GM10266 (cell line): Measurements from ENCODE around the gene ACOT11.

Experiments used
- DNase-seq: peaks from one replicate; pipeline ENCODE4 v3.0.0; 2012; ENCODE audit errors: extremely low spot score
- TF ChIP-seq, protein P1 (sequence below): IDR thresholded peaks from 2 replicates; pipeline ENCODE4 v1.5.1; 2012; ENCODE audit warnings: mild to moderate bottlenecking, low read depth; ENCODE audit not compliant: control insufficient read depth, insufficient read depth; ENCODE audit errors: missing control alignments

The ACOT11 gene

DNA sequence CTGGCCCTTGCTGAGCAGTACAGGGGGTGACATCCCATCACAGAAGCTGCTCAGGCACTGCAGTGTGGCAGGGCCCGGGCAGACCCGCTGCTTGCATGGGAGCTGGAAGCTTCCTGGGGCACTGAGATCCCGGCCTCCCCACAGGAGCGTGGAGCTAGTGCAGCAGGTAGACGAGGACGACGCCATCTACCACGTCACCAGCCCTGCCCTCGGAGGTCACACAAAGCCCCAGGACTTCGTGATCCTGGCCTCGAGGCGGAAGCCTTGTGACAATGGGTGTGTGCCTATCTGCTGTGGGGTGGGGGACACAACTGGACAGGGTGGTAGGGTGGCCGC, 58.9 kb downstream of the ACOT11 start:
- TF ChIP-seq, protein P1, sequence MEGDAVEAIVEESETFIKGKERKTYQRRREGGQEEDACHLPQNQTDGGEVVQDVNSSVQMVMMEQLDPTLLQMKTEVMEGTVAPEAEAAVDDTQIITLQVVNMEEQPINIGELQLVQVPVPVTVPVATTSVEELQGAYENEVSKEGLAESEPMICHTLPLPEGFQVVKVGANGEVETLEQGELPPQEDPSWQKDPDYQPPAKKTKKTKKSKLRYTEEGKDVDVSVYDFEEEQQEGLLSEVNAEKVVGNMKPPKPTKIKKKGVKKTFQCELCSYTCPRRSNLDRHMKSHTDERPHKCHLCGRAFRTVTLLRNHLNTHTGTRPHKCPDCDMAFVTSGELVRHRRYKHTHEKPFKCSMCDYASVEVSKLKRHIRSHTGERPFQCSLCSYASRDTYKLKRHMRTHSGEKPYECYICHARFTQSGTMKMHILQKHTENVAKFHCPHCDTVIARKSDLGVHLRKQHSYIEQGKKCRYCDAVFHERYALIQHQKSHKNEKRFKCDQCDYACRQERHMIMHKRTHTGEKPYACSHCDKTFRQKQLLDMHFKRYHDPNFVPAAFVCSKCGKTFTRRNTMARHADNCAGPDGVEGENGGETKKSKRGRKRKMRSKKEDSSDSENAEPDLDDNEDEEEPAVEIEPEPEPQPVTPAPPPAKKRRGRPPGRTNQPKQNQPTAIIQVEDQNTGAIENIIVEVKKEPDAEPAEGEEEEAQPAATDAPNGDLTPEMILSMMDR: no peak

DNA sequence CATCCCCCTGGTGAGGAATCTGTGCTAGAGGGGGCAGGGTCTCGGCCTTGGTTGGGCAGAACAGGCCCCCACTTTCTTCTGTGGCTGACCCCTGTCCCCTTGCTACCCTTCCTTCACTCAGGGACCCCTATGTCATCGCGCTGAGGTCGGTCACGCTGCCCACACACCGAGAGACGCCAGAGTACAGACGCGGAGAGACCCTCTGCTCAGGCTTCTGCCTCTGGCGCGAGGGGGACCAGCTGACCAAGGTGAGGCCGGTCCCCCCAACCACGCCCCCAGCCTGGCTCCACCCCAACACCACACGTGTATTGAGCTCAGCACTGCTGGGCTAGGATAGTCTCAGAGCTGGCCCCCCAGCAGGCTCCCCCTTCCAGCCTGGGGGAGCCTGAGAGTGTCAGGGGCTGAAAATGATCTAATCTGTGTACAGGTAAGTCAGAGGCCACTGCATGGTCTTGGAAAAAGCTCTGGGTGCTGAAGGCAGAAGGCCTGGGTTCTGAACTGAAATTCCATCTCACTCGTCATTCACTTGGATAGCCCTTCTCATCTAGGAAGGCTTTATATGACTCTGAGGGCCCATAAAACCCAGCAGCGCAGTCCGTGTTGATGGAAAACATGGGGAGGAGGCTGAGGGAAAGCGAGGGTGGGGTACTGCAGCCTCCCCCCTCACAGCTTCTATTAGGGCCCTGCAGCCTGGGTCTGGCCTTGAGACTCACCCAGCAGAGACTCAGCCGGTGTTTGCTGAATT, 60.0 kb downstream of the ACOT11 start:
- TF ChIP-seq, protein P1: no peak
- DNase-seq: no peak

More for the DNA sequence above, 58.9 kb downstream of the ACOT11 start:
- DNase-seq: no peak

DNA sequence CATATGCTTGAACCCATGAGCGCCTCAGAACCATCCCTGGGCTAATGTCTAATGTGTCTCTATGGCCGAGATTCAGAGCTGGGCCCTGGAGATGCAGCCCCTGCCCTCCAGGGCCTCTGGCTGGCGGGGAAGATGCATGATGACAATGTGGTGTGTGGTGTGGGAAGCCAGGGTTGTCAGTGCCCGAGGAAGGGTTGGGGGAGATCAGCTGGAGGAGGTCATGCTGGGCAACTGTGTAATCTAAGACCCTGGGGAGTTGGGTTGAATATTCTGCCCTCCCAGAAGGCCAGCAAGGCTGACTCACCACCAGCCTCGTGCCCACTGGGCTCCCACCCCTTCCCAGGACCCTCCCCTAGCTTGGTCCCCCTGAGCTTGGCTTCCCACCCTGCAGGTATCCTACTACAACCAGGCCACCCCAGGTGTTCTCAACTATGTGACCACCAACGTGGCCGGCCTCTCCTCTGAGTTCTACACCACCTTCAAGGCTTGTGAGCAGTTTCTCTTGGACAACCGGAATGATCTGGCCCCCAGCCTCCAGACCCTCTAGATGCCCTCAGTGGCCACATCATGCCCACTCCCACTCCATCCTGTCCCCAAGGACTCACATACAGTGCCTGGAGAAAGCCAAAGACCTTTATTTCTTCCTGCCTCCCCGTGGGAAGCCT, 60.7 kb downstream of the ACOT11 start:
- DNase-seq: no peak
- TF ChIP-seq, protein P1: no peak

DNA sequence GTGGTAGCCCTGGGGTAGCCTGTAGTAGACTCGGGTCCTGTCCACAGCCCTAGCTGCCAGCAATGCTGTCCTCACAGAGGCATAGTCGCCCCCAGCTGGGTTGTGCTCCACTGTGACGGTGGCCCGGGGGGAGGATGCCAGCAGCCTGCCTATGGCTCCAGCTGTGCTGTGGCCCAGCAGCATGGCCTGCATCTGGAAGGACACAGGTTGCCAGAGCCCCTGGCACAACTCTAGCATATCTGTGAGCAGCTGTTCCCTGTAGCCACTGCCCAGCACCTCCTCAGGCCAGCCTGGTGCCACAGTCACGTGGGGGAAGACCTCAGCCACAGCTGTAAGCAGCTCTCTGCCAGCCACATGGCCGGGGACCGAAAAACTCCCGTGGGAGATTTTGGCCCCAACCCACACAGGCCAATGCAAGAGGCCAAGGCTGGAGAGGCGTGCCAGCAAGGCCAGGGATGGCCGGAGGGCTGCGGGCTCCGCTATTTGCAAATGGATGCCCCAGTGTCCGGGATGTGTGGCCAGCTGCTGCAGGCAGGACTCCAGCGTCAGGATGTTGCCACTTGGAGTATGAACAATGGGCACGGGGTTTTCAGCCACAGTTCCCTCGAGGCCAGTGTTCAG, 61.4 kb downstream of the ACOT11 start:
- TF ChIP-seq, protein P1: no peak
- DNase-seq: no peak

DNA sequence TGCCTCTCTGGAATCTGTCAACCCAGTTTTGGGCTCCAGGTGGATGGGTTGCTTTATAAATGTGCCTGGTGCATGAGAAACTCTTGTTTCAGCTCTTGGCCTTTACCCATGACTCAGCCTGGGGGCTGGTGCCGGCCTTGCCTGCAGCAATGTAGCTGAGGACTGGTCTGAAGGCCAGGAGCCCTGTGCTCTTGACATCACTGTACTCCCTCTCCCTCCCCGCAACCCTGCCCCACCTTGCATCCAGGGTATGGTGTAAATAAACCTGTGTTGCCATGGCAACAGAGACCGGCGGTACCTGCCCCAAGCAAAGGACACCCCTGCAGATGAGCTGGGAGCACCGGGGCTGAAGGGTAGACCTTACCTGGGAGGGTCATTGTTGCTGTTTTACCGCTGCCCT, 62.0 kb downstream of the ACOT11 start:
- TF ChIP-seq, protein P1: no peak
- no peak for DNase-seq

DNA sequence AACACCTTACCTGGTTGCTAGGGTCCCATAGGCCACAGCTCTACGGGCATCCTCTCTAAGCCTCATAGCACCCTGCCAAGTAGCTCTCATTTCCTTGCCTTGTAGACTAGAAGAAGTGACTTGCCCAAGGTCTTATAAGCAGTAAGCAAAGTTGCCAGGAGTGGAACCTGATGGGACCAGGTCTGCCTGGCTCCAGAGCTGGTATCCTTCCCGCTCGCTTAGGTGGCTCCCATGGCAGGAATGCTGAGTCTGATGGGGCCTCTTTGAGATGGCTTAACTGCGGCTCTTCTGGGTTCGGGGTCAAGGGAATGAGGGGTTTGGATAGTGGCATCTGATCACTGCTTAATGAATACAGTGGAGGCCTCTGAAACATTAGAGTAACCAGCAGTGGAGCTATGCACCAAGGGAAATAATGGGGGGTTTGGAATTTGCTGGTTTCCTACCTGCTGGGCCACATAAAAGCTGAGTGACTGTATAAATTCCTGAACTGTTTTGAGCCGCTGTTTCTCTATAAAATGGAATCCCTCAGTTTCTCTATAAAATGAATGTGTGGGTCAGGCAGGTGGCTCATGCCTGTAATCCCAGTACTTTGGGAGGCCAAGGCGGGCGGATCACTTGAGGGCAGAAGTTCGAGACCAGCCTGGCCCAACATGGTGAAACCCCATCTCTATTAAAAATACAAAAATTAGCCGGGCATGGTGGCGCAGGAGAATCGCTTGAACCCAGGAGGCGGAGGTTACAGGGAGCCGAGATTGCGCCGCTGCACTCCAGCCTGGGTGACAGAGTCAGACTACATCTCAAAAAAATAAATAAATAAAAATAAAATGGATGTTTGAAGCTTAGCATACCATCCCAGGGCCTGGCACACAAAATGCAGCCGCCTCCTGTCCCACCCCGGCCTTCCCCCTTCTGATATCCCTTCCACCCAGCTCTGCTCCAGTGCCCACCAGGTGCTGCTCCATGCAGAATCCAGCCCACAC, 62.9 kb downstream of the ACOT11 start:
- TF ChIP-seq, protein P1: no peak
- no peak for DNase-seq
